ENCODE results near the gene TSEN54. TPM values are rescaled to one million over a fixed set of nuclear protein-coding genes. Genes with fewer than 3 reads are reported as not detected.

Gene TSEN54
- total RNA-seq, 1 experiment from 2014 or later, result 74.5 TPM

- intact Hi-C loops (cut with micrococcal nuclease; ENCODE audit: unreplicated experiment), result loop anchor here (2.0 kb wide), 1 partner anchor 31 kb away; no protein-coding TSS in a partner anchor
- no peaks in the 10 kb centered on the region for H3K9me3 ChIP-seq
- peaks cover 59% of the 10 kb centered on the region for H3K36me3 Mint-ChIP-seq (ENCODE audit: insufficient read depth, unreplicated experiment)
- H3K27me3 ChIP-seq (replicated peaks; ENCODE audit: control insufficient read depth, insufficient read depth, low read length), result no peaks in the 10 kb centered on the region
- H3K27ac Mint-ChIP-seq (ENCODE audit: unreplicated experiment), result no peak overlapping the region
- H3K4me3 Mint-ChIP-seq (ENCODE audit: unreplicated experiment), result no peak overlapping the region
- peaks cover 30% of the 10 kb centered on the region for H3K4me1 ChIP-seq
- no peaks in the 10 kb centered on the region for H3K27me3 Mint-ChIP-seq (ENCODE audit: insufficient read depth, unreplicated experiment)
- ChIA-PET POLR2A (no interaction called here), CTCF (no interaction called here)
- H3K36me3 ChIP-seq (ENCODE audit: control insufficient read depth, insufficient read depth, low read length), result peaks cover 2% of the 10 kb centered on the region
- no TSS peak for BruUV-seq (replicated peaks)
- no peak for TF ChIP-seq CTCF (IDR thresholded peaks at IDR 0.05; ENCODE audit: insufficient read depth in 1 of 2, low read depth in 1 of 2, low read length in 1 of 2, severe bottlenecking in 1 of 2, unreplicated experiment in 1 of 2)
- no peak for DNase-seq
- H3K4me3 ChIP-seq (ENCODE audit: low read depth, low read length), result no peak overlapping the region
- H3K4me1 Mint-ChIP-seq (ENCODE audit: low read depth, unreplicated experiment), result peaks cover 6% of the 10 kb centered on the region
- H3K9me3 Mint-ChIP-seq (ENCODE audit: unreplicated experiment), result no peaks in the 10 kb centered on the region
Measured at GRCh38 chr17:75557852-75558665, 41.7 kb downstream of the TSEN54 start.

DNA sequence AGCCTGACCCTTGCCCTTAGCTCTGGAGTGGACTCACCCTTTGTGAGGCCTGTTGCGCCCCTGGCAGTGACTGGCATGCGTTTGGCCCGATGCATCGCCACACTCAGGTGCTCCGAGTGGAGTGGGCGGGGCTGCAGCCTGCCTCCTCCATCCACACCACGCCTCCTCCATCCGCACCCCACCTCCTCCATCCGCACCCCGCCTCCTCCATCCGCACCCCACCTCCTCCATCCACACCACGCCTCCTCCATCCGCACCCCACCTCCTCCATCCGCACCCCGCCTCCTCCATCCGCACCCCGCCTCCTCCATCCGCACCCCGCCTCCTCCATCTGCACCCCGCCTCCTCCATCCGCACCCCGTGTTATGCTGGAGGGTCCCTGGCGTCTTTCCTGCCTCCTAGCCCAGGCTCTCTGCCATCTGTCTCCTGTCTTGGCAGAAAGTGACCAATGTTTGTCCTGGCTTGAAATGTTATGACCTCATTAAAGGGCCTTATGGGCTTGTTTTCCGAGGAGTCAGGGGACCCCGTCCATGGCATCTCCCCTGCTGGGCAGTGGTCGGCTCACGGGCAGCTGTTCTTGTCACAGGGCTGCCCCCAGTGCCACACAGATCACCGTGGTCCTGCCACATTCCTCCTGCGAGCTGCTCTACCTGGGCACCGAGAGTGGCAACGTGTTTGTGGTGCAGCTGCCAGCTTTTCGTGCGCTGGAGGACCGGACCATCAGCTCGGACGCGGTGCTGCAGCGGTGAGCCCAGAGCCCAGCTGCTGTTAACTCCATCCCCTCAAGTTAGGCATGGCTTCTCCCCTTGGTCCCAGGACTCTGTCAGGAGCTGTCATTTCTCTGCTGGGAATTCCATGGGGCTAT is 42.6 kb downstream of the TSEN54 start:
- DNase-seq, result no peak
- ChIA-PET POLR2A (no interaction called here), CTCF (interaction anchor here (0.6 kb wide), 1 partner anchor 22 kb away, joined by 3 read pairs; no protein-coding TSS in a partner anchor)
- no peaks in the 10 kb centered on the region for H3K27me3 Mint-ChIP-seq (ENCODE audit: insufficient read depth, unreplicated experiment)
- H3K9me3 ChIP-seq, result no peaks in the 10 kb centered on the region
- H3K27me3 ChIP-seq (replicated peaks; ENCODE audit: control insufficient read depth, insufficient read depth, low read length), result no peaks in the 10 kb centered on the region
- no peak overlapping the region for H3K4me3 Mint-ChIP-seq (ENCODE audit: unreplicated experiment)
- H3K36me3 ChIP-seq (ENCODE audit: control insufficient read depth, insufficient read depth, low read length), result peaks cover 2% of the 10 kb centered on the region; the same call in 1 of the 2 replicates
- no peaks in the 10 kb centered on the region for H3K9me3 Mint-ChIP-seq (ENCODE audit: unreplicated experiment)
- no peak overlapping the region for H3K4me3 ChIP-seq (ENCODE audit: low read depth, low read length)
- H3K36me3 Mint-ChIP-seq (ENCODE audit: insufficient read depth, unreplicated experiment), result peaks cover 55% of the 10 kb centered on the region
- no peak overlapping the region for H3K27ac Mint-ChIP-seq (ENCODE audit: unreplicated experiment)
- no TSS peak for BruUV-seq (replicated peaks)
- H3K4me1 Mint-ChIP-seq (ENCODE audit: low read depth, unreplicated experiment), result no peaks in the 10 kb centered on the region
- peaks cover 22% of the 10 kb centered on the region for H3K4me1 ChIP-seq
- intact Hi-C loops (cut with micrococcal nuclease; ENCODE audit: unreplicated experiment), result no loop called here
- no peak for TF ChIP-seq CTCF (IDR thresholded peaks at IDR 0.05; ENCODE audit: insufficient read depth in 1 of 2, low read depth in 1 of 2, low read length in 1 of 2, severe bottlenecking in 1 of 2, unreplicated experiment in 1 of 2)

DNA sequence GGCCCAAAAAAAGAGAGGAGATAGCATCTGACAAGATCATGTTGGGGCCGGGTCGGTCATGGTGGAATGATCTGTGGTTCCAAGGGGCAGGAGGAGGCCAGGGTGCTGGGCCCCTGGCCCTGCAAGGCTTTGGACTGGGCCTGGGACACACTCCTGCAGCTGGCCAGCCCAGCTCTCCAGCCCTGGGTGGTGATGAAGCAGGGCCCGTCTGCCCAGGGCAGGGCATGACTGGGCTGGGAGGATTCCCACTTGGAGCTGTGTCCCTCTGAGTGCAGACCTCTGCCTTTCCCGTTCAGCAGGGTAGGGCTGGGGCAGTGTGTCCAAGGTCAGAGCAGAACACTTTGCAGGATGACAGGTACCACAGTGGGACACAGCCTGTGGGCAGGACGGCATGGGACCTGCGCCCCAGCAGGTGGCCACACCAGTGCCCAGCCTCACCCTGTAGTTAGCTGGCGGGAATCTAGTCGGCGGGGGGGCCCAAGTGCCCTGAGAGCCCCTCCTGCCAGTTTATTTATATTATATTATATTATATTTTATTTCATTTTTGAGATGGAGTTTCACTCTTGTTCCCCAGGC is 43.7 kb downstream of the TSEN54 start:
- peaks cover 3% of the 10 kb centered on the region; the same call in 1 of the 2 replicates for H3K36me3 ChIP-seq (ENCODE audit: control insufficient read depth, insufficient read depth, low read length)
- no peak for TF ChIP-seq CTCF (IDR thresholded peaks at IDR 0.05; ENCODE audit: insufficient read depth in 1 of 2, low read depth in 1 of 2, low read length in 1 of 2, severe bottlenecking in 1 of 2, unreplicated experiment in 1 of 2)
- Mint-ChIP-seq H3K27ac (ENCODE audit: unreplicated experiment) (no peak overlapping the region), H3K4me1 (ENCODE audit: low read depth, unreplicated experiment) (no peaks in the 10 kb centered on the region), H3K9me3 (ENCODE audit: unreplicated experiment) (no peaks in the 10 kb centered on the region), H3K36me3 (ENCODE audit: insufficient read depth, unreplicated experiment) (peaks cover 56% of the 10 kb centered on the region), H3K27me3 (ENCODE audit: insufficient read depth, unreplicated experiment) (no peaks in the 10 kb centered on the region), H3K4me3 (ENCODE audit: unreplicated experiment) (no peak overlapping the region)
- H3K9me3 ChIP-seq, result no peaks in the 10 kb centered on the region
- no peaks in the 10 kb centered on the region for H3K27me3 ChIP-seq (replicated peaks; ENCODE audit: control insufficient read depth, insufficient read depth, low read length)
- no peak for DNase-seq
- no TSS peak for BruUV-seq (replicated peaks)
- CTCF ChIA-PET, result interaction anchor here (0.6 kb wide), 1 partner anchor 17 kb away, joined by 3 read pairs; no protein-coding TSS in a partner anchor
- POLR2A ChIA-PET, result interaction anchor here (0.6 to 0.9 kb wide), 2 partner anchors 35 to 220 kb away, joined by 3 to 7 read pairs; no protein-coding TSS in a partner anchor
- H3K4me3 ChIP-seq (ENCODE audit: low read depth, low read length), result no peak overlapping the region
- intact Hi-C loops (cut with micrococcal nuclease; ENCODE audit: unreplicated experiment), result no loop called here
- H3K4me1 ChIP-seq, result peaks cover 23% of the 10 kb centered on the region

All from Caco-2 (cell line).